ENCODE measurements around the gene TREM2. TPM values are rescaled to one million over a fixed set of nuclear protein-coding genes. Genes with fewer than 3 reads are reported as not detected.

Gene TREM2
- total RNA-seq, 2 experiments from 2014 or later: not detected

- intact Hi-C loops (cut with DNase I, micrococcal nuclease): no loop called here
- H3K4me1 ChIP-seq (ENCODE audit: insufficient read depth, low read length): no peaks in the 10 kb centered on the region
- H3K27ac Mint-ChIP-seq: no peak overlapping the region
- ATAC-seq (ENCODE audit: poor library complexity): no peak
- no peaks in the 10 kb centered on the region for H3K9me3 Mint-ChIP-seq
- H3K27me3 ChIP-seq (ENCODE audit: control insufficient read depth in 1 of 2, insufficient read depth in 2 of 2, low read length in 2 of 2): no peaks in the 10 kb centered on the region
- no peaks in the 10 kb centered on the region for H3K36me3 ChIP-seq (ENCODE audit: insufficient read depth, low read length)
- no peak for DNase-seq
- H3K4me3 Mint-ChIP-seq: no peak overlapping the region
- H3K9me3 ChIP-seq (ENCODE audit: control insufficient read depth in 1 of 2, insufficient read depth in 1 of 2, low read length in 2 of 2): no peaks in the 10 kb centered on the region
- no peak overlapping the region for H3K4me3 ChIP-seq (ENCODE audit: low read length)
- H3K4me1 Mint-ChIP-seq (ENCODE audit: low read depth): no peaks in the 10 kb centered on the region
- ChIA-PET CTCF (no interaction called here), POLR2A (no interaction called here)
- no peak overlapping the region for H3K27ac ChIP-seq (ENCODE audit: low read depth in 1 of 2, low read length in 2 of 2)
- H3K27me3 Mint-ChIP-seq: no peaks in the 10 kb centered on the region
- H3K36me3 Mint-ChIP-seq (ENCODE audit: low read depth): no peaks in the 10 kb centered on the region
- TF ChIP-seq CTCF (IDR thresholded peaks at IDR 0.05): no peak
These were observed 7.7 kb upstream of the TREM2 start for GRCh38 chr6:41170547-41171160.

GRCh38 chr6:41167173-41167963 lies 4.5 kb upstream of the TREM2 start:
- CTCF ChIA-PET: no interaction called here
- H3K27ac ChIP-seq (ENCODE audit: low read depth in 1 of 2, low read length in 2 of 2): no peak overlapping the region
- H3K9me3 ChIP-seq (ENCODE audit: control insufficient read depth in 1 of 2, insufficient read depth in 1 of 2, low read length in 2 of 2): no peaks in the 10 kb centered on the region
- intact Hi-C loops (cut with DNase I, micrococcal nuclease): no loop called here
- no peaks in the 10 kb centered on the region for H3K4me1 ChIP-seq (ENCODE audit: insufficient read depth, low read length)
- H3K27me3 Mint-ChIP-seq: peaks cover 3% of the 10 kb centered on the region
- no peak for DNase-seq
- ATAC-seq (ENCODE audit: poor library complexity): no peak
- H3K27me3 ChIP-seq (ENCODE audit: control insufficient read depth in 1 of 2, insufficient read depth in 2 of 2, low read length in 2 of 2): peaks cover 0 to 2% of the 10 kb centered on the region in 2 experiments
- TF ChIP-seq CTCF (IDR thresholded peaks at IDR 0.05): no peak
- no peak overlapping the region for H3K4me3 ChIP-seq (ENCODE audit: low read length)
- H3K4me3 Mint-ChIP-seq: no peak overlapping the region
- H3K27ac Mint-ChIP-seq: no peak overlapping the region
- POLR2A ChIA-PET: no interaction called here
- no peaks in the 10 kb centered on the region for H3K4me1 Mint-ChIP-seq (ENCODE audit: low read depth)
- no peaks in the 10 kb centered on the region for H3K36me3 ChIP-seq (ENCODE audit: insufficient read depth, low read length)
- no peaks in the 10 kb centered on the region for H3K36me3 Mint-ChIP-seq (ENCODE audit: low read depth)
- H3K9me3 Mint-ChIP-seq: no peaks in the 10 kb centered on the region

GRCh38 chr6:41164551-41165120 lies 1.7 kb upstream of the TREM2 start:
- ATAC-seq (ENCODE audit: poor library complexity): no peak
- Mint-ChIP-seq H3K36me3 (ENCODE audit: low read depth) (no peaks in the 10 kb centered on the region), H3K4me1 (ENCODE audit: low read depth) (no peaks in the 10 kb centered on the region), H3K4me3 (no peak overlapping the region), H3K27me3 (peaks cover 9% of the 10 kb centered on the region), H3K27ac (no peak overlapping the region), H3K9me3 (no peaks in the 10 kb centered on the region)
- H3K27ac ChIP-seq (ENCODE audit: low read depth in 1 of 2, low read length in 2 of 2): no peak overlapping the region
- H3K9me3 ChIP-seq (ENCODE audit: control insufficient read depth in 1 of 2, insufficient read depth in 1 of 2, low read length in 2 of 2): no peaks in the 10 kb centered on the region
- no peak for TF ChIP-seq CTCF (IDR thresholded peaks at IDR 0.05)
- no peak overlapping the region for H3K4me3 ChIP-seq (ENCODE audit: low read length)
- H3K4me1 ChIP-seq (ENCODE audit: insufficient read depth, low read length): no peaks in the 10 kb centered on the region
- CTCF ChIA-PET: no interaction called here
- no peak for DNase-seq
- H3K36me3 ChIP-seq (ENCODE audit: insufficient read depth, low read length): no peaks in the 10 kb centered on the region
- POLR2A ChIA-PET: no interaction called here
- peaks cover 0 to 2% of the 10 kb centered on the region in 2 experiments for H3K27me3 ChIP-seq (ENCODE audit: control insufficient read depth in 1 of 2, insufficient read depth in 2 of 2, low read length in 2 of 2)
- intact Hi-C loops (cut with DNase I, micrococcal nuclease): no loop called here
